Activated CD4-positive, alpha-beta memory T cell treated with anti-CD3 and anti-CD28 coated beads, Interleukin-2, amount 10 ng/mL, durations not matched to agents 7 days and 5 days (primary cell): ENCODE results near the gene TTLL7. TPM values are rescaled to one million over a fixed set of nuclear protein-coding genes. Genes with fewer than 3 reads are reported as not detected.
"Not testable (repeated sequence)": the region's sequence is repeated elsewhere in the genome, so short reads cannot be mapped to it uniquely, and the experiment has no call there.

ENCODE experiments used
- CTCF ChIA-PET: fragments of 350-600 bp; sonication (Branson Sonifier 250); formaldehyde crosslinking; loops from one replicate; lab custom pipeline; 2021; ENCODE audit warnings: antibody characterized with exemption, inconsistent platforms; lab: Charles Lee
- POLR2A ChIA-PET: fragments of 350-600 bp; sonication (Branson Sonifier 250); formaldehyde crosslinking; loops from one replicate; lab custom pipeline; 2021; ENCODE audit warnings: antibody characterized with exemption; lab: Charles Lee
- DNase-seq: peaks from one replicate; pipeline ENCODE4 v3.0.0-alpha.2; 2020
- H3K27ac Mint-ChIP-seq: one replicate; pipeline ENCODE4 v1.8.0; 2021; ENCODE audit warnings: mild to moderate bottlenecking, mixed read lengths
- H3K27me3 Mint-ChIP-seq: one replicate; pipeline ENCODE4 v1.8.0; 2021; ENCODE audit warnings: mixed read lengths
- H3K36me3 Mint-ChIP-seq: one replicate; pipeline ENCODE4 v1.8.0; 2021; ENCODE audit warnings: low read depth, mixed read lengths
- H3K4me1 Mint-ChIP-seq: one replicate; pipeline ENCODE4 v1.8.0; 2021; ENCODE audit warnings: mixed read lengths
- H3K4me3 Mint-ChIP-seq: one replicate; pipeline ENCODE4 v1.8.0; 2021; ENCODE audit warnings: mild to moderate bottlenecking, mixed read lengths
- H3K9me3 Mint-ChIP-seq: one replicate; pipeline ENCODE4 v1.8.0; 2021; ENCODE audit warnings: mixed read lengths
- total RNA-seq, 2 experiments: library from RNA; stranded (reverse); gene quantifications; one replicate each; pipeline ENCODE4 v1.2.3, GENCODE V29; 2021

Gene TTLL7
- total RNA-seq, 2 experiments from 2014 or later, result 2.2 to 2.5 TPM

GRCh38 chr1:83916094-83916493 lies 82.8 kb downstream of the TTLL7 start:
- H3K36me3 Mint-ChIP-seq, H3K4me3 Mint-ChIP-seq, H3K9me3 Mint-ChIP-seq, DNase-seq, CTCF ChIA-PET, H3K4me1 Mint-ChIP-seq, POLR2A ChIA-PET, H3K27ac Mint-ChIP-seq: not testable (repeated sequence)
- H3K27me3 Mint-ChIP-seq, result peaks cover 19% of the 10 kb centered on the region

- no peak overlapping the region for H3K27ac Mint-ChIP-seq
- H3K4me1 Mint-ChIP-seq, result no peaks in the 10 kb centered on the region
- no peaks in the 10 kb centered on the region for H3K36me3 Mint-ChIP-seq
- H3K9me3 Mint-ChIP-seq, result no peaks in the 10 kb centered on the region
- DNase-seq, result no peak
- ChIA-PET CTCF (no interaction called here), POLR2A (no interaction called here)
- H3K4me3 Mint-ChIP-seq, result no peak overlapping the region
- H3K27me3 Mint-ChIP-seq, result peaks cover 29% of the 10 kb centered on the region
Measured at GRCh38 chr1:83912876-83913275, 86.1 kb downstream of the TTLL7 start.

GRCh38 chr1:83910461-83910860 lies 88.5 kb downstream of the TTLL7 start:
- no peaks in the 10 kb centered on the region for H3K36me3 Mint-ChIP-seq
- DNase-seq, result no peak
- H3K9me3 Mint-ChIP-seq, result no peaks in the 10 kb centered on the region
- POLR2A ChIA-PET, result no interaction called here
- no peaks in the 10 kb centered on the region for H3K4me1 Mint-ChIP-seq
- no peak overlapping the region for H3K27ac Mint-ChIP-seq
- CTCF ChIA-PET, result no interaction called here
- H3K4me3 Mint-ChIP-seq, result no peak overlapping the region
- peaks cover 36% of the 10 kb centered on the region for H3K27me3 Mint-ChIP-seq

- ChIA-PET POLR2A (no interaction called here), CTCF (interaction anchor here (0.6 kb wide), 2 partner anchors 606 to 1349 kb away, joined by 3 read pairs; no protein-coding TSS in a partner anchor)
- Mint-ChIP-seq H3K9me3 (no peaks in the 10 kb centered on the region), H3K4me3 (no peak overlapping the region), H3K27ac (no peak overlapping the region), H3K4me1 (no peaks in the 10 kb centered on the region), H3K36me3 (no peaks in the 10 kb centered on the region), H3K27me3 (peaks cover 35% of the 10 kb centered on the region)
- no peak for DNase-seq
Measured at GRCh38 chr1:83909687-83910086, 89.2 kb downstream of the TTLL7 start.

- no peak for DNase-seq
- Mint-ChIP-seq H3K9me3 (no peaks in the 10 kb centered on the region), H3K27ac (no peak overlapping the region), H3K27me3 (peaks cover 18% of the 10 kb centered on the region), H3K36me3 (no peaks in the 10 kb centered on the region), H3K4me3 (no peak overlapping the region), H3K4me1 (no peaks in the 10 kb centered on the region)
- ChIA-PET CTCF (interaction anchor here (1.0 to 1.4 kb wide), 4 partner anchors 8 to 866 kb away, joined by 3 to 8 read pairs (median 4); no protein-coding TSS in a partner anchor), POLR2A (no interaction called here)
Measured at GRCh38 chr1:83905315-83905907, 93.5 kb downstream of the TTLL7 start.

- POLR2A ChIA-PET, result no interaction called here
- CTCF ChIA-PET, result no interaction called here
- H3K4me3 Mint-ChIP-seq, result no peak overlapping the region
Measured at GRCh38 chr1:83901547-83902155, 97.3 kb downstream of the TTLL7 start.

GRCh38 chr1:83900524-83900923 lies 98.4 kb downstream of the TTLL7 start:
- Mint-ChIP-seq H3K27me3 (peaks cover 2% of the 10 kb centered on the region), H3K4me3 (no peak overlapping the region), H3K27ac (no peak overlapping the region), H3K4me1 (no peaks in the 10 kb centered on the region), H3K36me3 (no peaks in the 10 kb centered on the region), H3K9me3 (no peaks in the 10 kb centered on the region)
- DNase-seq, result no peak
- ChIA-PET CTCF (no interaction called here), POLR2A (no interaction called here)

More at GRCh38 chr1:83901547-83902155, 97.3 kb downstream of the TTLL7 start:
- DNase-seq, result no peak
- no peaks in the 10 kb centered on the region for H3K9me3 Mint-ChIP-seq
- H3K27me3 Mint-ChIP-seq, result peaks cover 2% of the 10 kb centered on the region
- H3K4me1 Mint-ChIP-seq, result no peaks in the 10 kb centered on the region
- no peak overlapping the region for H3K27ac Mint-ChIP-seq
- H3K36me3 Mint-ChIP-seq, result no peaks in the 10 kb centered on the region

GRCh38 chr1:83897516-83897915 lies 101.4 kb downstream of the TTLL7 start:
- Mint-ChIP-seq H3K4me3 (no peak overlapping the region), H3K27me3 (peaks cover 2% of the 10 kb centered on the region), H3K36me3 (no peaks in the 10 kb centered on the region), H3K9me3 (no peaks in the 10 kb centered on the region), H3K4me1 (no peaks in the 10 kb centered on the region), H3K27ac (no peak overlapping the region)
- ChIA-PET CTCF (interaction anchor here (1.1 kb wide), 1 partner anchor 8 kb away, joined by 3 read pairs; no protein-coding TSS in a partner anchor), POLR2A (no interaction called here)
- no peak for DNase-seq

- Mint-ChIP-seq H3K27ac (no peak overlapping the region), H3K9me3 (no peaks in the 10 kb centered on the region), H3K4me1 (no peaks in the 10 kb centered on the region), H3K27me3 (peaks cover 2% of the 10 kb centered on the region), H3K4me3 (no peak overlapping the region), H3K36me3 (no peaks in the 10 kb centered on the region)
- ChIA-PET CTCF (no interaction called here), POLR2A (no interaction called here)
- no peak for DNase-seq
Measured at GRCh38 chr1:83896299-83896698, 102.6 kb downstream of the TTLL7 start.

GRCh38 chr1:83889707-83890106 lies 109.2 kb downstream of the TTLL7 start:
- CTCF ChIA-PET, result no interaction called here
- H3K4me3 Mint-ChIP-seq, result no peak overlapping the region
- H3K27ac Mint-ChIP-seq, result no peak overlapping the region
- peaks cover 2% of the 10 kb centered on the region for H3K27me3 Mint-ChIP-seq
- no peaks in the 10 kb centered on the region for H3K36me3 Mint-ChIP-seq
- H3K4me1 Mint-ChIP-seq, result no peaks in the 10 kb centered on the region
- no peak for DNase-seq
- POLR2A ChIA-PET, result no interaction called here
- H3K9me3 Mint-ChIP-seq, result no peaks in the 10 kb centered on the region

- H3K4me1 Mint-ChIP-seq, result no peaks in the 10 kb centered on the region
- no peak overlapping the region for H3K27ac Mint-ChIP-seq
- CTCF ChIA-PET, result no interaction called here
- H3K9me3 Mint-ChIP-seq, result no peaks in the 10 kb centered on the region
- no peaks in the 10 kb centered on the region for H3K36me3 Mint-ChIP-seq
- H3K4me3 Mint-ChIP-seq, result no peak overlapping the region
- DNase-seq, result no peak
- POLR2A ChIA-PET, result no interaction called here
- H3K27me3 Mint-ChIP-seq, result peaks cover 2% of the 10 kb centered on the region
Measured at GRCh38 chr1:83887483-83887882, 111.4 kb downstream of the TTLL7 start.

GRCh38 chr1:83883979-83884378 lies 115.0 kb downstream of the TTLL7 start:
- POLR2A ChIA-PET, result interaction anchor here (0.6 kb wide), 1 partner anchor 596 kb away, joined by 3 read pairs; no protein-coding TSS in a partner anchor
- H3K27ac Mint-ChIP-seq, result no peak overlapping the region
- H3K4me3 Mint-ChIP-seq, result no peak overlapping the region

GRCh38 chr1:83882906-83883305 lies 116.0 kb downstream of the TTLL7 start:
- no peak overlapping the region for H3K27ac Mint-ChIP-seq
- POLR2A ChIA-PET, result no interaction called here
- no peaks in the 10 kb centered on the region for H3K36me3 Mint-ChIP-seq
- H3K4me3 Mint-ChIP-seq, result no peak overlapping the region
- H3K27me3 Mint-ChIP-seq, result no peaks in the 10 kb centered on the region
- DNase-seq, result no peak
- no peaks in the 10 kb centered on the region for H3K4me1 Mint-ChIP-seq
- H3K9me3 Mint-ChIP-seq, result no peaks in the 10 kb centered on the region
- CTCF ChIA-PET, result no interaction called here

More at GRCh38 chr1:83883979-83884378, 115.0 kb downstream of the TTLL7 start:
- H3K9me3 Mint-ChIP-seq, result no peaks in the 10 kb centered on the region
- peaks cover 1% of the 10 kb centered on the region for H3K27me3 Mint-ChIP-seq
- H3K4me1 Mint-ChIP-seq, result no peaks in the 10 kb centered on the region
- DNase-seq, result no peak
- CTCF ChIA-PET, result no interaction called here
- H3K36me3 Mint-ChIP-seq, result no peaks in the 10 kb centered on the region

- H3K4me3 Mint-ChIP-seq, result no peak overlapping the region
- DNase-seq, result no peak
- no peaks in the 10 kb centered on the region for H3K4me1 Mint-ChIP-seq
- H3K9me3 Mint-ChIP-seq, result no peaks in the 10 kb centered on the region
- ChIA-PET POLR2A (no interaction called here), CTCF (no interaction called here)
- no peaks in the 10 kb centered on the region for H3K27me3 Mint-ChIP-seq
- H3K27ac Mint-ChIP-seq, result no peak overlapping the region
- H3K36me3 Mint-ChIP-seq, result no peaks in the 10 kb centered on the region
Measured at GRCh38 chr1:83872515-83872914, 126.4 kb downstream of the TTLL7 start.
